Stimulated activated CD4-positive, alpha-beta T cell treated with anti-CD3 and anti-CD28 coated beads, TNF-alpha, amount 100 ng/mL, for 48 hours (primary cell): ENCODE results near the gene MXD4.
"Not testable (repeated sequence)": the region's sequence is repeated elsewhere in the genome, so short reads cannot be mapped to it uniquely, and the experiment has no call there.

ENCODE experiments used
- DNase-seq, 3 donors: peaks; one replicate each; pipeline ENCODE4 v3.0.0-alpha.2; 2020; ENCODE audit warnings: low read depth in 3 of 3

MXD4 gene

DNA sequence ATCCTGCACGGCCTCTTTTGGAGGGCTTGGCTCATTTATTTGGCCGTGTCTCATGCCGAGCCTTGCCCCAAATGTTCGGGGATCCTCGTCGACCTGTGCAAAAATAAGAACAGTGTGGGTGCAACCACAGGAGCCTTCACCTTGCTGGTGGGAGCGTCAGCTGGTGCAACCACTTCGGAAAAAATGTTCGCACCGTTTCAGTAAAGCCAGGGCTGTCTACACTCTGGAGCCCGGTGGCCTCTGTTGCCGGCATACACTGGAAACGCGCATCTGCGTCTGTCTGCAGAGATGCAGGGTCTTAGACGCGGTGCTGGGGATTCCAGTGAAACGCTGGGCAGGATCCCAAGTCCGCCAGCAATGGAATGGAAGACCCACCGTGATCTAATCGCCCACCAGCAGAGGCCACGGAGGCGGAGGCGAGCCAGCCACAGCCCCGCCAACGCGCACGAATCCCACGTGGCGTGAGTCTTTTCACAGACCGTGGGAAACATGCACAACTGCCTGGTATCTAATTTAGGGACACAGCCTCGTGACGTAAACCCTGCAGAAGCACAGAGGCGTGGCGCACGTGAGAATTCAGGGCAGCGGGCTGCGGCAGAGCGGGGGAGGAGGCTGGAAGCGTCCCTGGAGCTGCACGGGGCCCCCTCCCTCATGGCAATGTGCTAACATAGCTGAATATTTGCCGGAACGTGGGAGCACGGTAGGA is 13.8 kb upstream of the MXD4 start:
- no peak for DNase-seq

DNA sequence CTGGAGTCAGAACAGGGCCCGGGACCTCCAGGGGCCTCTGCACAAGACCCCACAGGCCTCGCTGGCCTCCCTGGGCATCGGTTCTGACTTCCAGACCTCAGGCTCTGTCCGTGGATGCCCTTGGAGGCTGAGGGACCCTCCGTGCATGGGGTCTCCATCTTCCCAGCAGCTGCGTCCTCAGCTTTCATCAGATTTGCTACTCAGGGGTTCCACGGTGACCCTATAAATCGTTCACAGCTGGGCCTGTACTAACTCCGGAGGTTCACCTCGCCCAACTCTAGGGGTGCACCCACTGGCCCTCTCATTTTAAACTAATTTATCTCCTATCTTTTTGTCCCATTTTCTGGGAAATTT is 13.1 kb upstream of the MXD4 start:
- not testable (repeated sequence) for DNase-seq

DNA sequence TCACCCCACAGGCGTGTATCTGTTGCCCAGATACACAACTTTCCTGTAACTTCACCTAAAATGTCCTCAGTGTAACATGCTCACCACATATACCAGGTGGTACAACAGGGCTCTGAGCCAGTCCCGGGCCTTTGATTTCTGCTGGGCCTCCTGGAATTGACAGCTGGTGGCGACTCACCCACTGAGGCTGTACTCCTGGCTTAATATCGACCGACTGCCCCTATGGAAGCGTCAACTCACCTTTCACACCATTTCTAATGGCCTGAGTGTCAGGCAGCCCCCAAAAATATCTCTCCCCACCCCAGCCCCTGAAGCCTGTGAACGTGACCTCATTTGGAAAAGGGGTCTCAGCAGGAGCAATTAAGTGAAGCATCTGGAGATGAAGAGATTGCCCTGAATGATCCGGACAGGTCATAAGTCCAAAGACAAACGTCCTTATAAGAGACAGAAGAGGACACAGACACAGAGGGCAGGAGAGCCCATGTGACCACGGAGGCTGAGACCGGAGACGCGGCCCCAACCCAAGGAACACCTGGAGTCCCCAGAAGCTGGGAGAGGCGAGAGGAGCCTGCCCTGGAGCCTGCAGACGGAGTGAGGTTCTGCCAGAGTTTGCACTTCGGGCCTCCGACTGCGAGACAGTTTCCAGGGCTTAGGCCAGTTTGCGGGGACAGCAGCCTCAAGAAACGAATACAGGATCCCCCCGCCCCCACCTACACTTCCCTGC is 12.6 kb upstream of the MXD4 start:
- no peak for DNase-seq

DNA sequence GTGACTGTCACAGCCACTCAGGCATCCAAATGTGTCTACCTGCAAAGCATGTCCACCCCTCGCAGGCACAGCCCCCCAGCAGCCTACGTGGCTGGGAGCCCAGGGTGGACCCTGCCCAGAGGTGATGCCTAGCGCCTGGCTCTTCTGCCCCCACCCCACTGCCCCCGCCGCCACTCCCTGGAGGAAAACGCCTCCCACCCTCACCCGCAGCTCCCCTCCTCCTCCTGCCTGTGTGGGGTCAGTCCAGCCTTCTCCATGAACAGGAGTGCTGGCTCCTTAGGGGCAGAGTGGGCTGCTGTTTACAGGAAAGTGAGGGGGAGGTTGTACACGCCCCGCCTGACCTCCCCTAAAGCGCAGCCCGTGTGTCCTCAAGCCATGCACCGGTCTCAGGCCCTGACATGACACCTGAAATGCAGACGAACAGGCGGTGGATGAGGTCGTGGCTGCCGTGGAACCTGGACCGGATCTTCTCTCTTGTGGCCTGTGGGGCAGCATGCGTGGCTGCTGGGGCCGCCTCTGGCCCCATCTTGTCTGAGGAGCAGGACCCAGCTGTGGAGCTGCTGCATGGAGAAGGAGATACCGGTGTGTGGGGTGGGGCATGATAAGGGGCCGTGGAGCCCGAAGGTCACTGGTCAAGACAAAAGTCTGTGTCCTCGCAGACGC is 11.9 kb upstream of the MXD4 start:
- no peak for DNase-seq

DNA sequence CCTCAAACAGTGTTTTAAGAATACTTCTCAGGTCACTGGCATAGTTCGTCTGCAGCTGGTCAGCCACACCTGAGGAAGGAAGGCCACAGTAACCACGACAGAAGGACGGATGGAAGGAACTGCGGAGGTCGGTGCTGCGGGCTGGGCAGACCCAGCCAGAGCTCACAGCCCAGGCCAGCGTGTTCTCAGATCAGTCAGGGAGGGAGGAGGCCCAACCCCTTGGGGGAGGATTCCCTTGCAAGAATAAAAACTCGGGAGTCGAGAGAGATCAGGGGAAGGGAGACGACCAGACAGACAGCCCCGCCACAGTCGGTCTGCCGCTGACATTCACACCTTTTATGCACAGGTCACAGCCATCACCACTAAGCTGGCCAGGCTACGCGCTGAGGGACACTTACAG is 11.3 kb upstream of the MXD4 start:
- DNase-seq, result no peak

DNA sequence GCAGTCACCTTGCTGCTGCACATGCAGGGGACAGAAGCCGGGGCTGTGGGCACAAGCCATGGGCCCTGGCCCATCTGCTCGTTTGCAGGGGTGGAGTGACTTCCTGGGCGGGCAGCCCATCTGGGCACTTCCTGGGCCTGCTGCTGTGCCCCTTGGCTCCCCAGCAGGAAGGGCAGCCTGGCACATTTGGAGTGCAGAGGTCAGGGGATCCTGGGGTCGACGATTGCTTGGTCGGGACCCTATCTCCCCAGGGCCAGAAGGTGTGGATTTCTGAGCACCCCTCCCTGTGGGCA is 10.9 kb upstream of the MXD4 start:
- DNase-seq, result no peak

DNA sequence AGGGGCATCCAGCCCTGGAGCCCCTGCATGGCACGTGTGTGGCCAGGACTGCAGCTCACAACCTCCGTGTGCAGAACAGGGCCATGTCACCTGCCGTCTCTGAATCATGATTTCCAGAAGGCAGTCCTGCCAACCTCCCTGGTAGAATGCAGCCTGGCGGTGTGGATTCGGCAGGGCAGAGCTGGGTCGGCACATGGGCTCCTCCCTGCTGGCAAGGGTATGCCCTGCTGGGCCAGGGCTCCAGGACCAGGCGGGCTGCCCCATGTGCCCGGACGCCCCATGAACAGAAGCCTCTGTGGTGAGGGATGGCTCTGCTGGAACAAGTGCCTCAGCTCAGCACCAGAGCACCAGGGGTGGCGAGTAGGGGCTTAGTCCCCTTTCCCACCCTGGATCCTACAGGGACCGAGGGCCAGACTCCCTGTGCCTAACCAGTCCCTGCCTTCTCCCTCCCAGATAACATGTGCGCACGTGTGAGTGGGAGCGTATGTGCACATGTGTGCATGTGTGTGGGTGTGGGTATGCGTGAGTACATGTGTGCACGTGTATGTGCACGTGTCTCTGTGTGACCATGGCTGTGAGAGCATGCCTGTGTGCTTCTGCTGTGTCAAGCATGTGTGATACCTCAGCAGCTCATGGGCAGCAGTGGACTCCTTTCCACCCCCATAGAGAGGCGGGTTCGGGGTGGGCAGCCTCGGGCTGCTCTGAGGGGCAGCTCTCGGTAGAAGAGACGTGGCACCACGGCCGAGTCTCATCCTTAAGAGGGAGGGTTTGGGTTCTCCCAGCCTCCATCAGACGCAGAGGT is 10.3 kb upstream of the MXD4 start:
- DNase-seq, result no peak

DNA sequence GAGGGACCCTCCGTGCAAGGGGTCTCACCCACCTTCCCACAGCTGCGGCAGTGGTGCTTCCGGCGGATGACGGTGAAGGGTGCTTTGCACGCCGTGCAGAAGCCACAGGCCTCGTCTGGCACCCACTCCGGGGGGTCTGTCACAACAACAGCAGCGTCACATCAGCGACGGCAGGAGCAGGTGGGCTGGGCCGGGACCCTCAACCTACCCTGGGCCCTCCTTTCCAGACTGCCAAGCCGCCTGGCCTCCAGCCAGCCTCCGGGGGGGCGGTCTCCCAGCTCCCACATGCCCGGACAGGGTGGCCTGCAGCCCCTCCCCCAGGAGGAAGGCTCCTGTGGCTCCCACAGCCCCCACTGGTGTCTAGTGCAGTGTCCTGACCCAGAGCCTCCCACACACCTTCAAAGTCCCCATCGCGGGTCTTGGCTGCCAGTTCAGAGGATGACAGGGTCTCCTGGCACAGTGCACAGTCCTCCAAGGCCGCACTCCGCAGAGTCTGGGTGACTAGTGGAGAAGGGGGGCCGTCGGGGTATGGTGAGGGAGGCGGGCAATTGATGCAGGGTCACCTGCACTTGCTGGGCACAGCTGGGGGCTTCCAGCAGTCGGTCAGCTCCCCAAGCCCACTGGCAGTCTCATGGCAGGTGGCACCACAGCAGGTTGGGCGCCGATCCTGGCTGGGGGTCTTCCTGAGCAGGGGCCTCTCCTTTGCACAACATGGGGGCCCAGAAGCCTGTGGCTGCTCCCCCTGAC is 9.5 kb upstream of the MXD4 start:
- DNase-seq, result no peak

DNA sequence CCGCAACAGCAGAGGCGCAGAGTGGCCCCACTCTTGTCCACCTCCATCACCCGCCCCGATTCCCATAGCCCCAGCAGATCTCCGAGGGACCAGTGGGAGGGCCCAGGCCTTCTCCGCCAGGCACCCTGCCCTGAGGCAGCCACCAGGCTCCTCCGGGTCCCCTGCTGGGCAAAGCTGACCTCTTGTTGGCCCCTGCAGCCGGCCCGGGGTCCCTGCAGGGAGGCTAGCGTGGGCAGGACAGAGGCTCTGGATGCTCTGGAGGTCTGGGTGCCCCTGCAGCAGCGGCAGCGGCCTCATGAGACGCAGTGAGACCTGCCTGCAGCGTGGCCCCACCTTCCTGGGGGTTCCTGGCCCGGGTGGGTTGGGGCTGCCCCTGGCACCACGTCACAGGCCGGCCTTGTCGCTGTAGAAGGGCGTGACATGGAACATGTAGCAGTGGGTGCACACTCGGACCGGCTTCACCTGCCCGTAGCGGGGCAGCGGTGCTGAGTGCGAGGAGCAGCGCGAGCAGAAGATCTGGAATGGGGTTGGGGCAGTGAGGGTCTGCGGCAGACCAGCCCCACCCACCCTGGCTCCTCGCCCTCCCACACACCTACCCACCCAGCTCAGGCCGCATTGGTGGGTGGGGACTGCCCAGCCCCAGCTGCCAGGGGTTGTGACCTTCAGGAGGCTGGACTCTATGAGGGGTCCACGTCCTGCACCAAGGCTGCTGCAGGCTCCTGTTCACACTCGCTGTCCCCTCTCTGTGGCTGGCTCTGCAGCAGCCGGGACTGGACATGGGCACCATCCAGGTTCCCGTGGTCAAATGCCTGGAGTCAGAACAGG is 8.6 kb upstream of the MXD4 start:
- no peak for DNase-seq

DNA sequence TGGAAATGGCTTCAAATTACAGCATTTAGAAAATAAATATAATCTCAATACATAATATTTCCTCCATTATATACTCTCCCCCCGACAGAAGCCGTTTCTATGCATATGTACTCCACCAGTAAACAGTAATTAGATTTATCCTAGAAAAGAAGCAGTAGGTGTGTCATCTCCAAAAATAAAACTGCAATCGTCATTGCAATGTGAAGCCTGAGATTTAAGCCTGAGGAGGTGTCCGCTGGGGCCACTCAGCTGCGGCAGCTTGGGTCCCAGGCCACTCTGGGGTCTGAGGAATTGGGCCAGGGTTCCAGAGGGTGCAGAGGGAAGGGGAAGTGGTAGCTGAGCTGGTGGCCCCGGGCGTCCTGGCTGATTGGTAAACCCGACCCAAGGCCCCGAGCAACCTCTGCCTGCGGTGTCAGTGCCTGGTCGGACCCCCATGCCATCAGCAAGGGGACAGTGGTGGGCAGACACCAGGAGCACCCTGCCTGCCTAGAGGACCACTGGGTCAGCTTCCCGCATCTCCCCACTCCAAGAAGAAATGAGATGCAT is 7.8 kb upstream of the MXD4 start:
- DNase-seq, result no peak

DNA sequence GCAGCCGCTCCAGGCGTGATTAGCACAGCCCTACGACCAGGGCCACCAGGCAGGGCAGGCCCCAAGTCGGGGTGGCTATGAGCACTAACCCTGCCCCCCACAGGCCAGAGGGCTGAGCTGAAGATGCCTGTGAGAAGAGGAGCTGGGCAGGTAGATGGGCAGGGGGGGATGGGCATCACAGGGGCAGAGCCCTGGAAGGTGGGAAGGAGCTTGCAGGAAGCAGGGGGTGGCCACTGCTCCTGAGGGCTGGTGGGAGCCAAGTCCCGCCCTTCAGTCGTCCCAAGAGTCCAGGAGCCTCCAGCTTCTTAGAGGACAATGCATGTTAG is 7.3 kb upstream of the MXD4 start:
- DNase-seq, result no peak

DNA sequence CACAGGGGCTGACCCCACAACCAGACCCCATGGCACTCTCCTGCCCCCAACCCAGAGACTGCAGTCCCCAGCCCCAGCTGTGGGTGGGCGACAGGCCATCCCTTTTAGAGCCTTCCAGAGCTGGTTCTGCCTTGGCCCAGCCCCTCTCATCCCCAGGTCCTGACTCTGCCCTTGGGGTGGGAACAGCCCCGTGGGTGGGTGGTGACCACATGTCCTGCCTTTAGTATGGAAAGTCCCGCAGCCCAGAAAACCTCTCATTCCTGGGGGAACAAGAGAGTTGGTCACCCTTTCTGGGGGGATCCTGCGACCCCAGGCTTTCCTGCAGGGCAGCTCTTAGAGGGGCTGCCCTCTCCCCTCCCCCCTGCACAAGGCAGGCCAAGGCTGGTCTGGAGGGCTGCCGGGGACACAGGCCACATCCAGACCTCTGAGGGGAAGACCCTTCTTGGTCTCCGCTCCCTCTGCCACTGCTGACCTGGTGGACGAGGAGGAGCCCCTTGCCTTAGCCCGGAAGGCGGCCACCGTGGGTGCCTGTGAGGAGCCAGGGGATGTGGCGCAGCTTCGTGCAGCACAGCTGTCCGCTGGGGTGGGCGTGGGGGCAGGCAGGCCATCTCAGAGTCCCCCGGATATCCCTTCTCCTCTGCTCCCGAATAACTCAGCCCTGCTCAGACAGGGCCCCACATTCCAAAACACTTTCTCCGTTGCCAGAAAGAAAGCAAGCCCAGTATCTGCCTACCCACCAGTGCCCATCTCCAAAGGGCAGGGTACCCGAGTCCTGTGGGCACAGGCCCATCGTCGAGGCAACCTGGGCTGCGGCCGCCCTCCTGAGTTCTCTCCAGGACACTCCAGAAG is 6.7 kb upstream of the MXD4 start:
- no peak for DNase-seq

DNA sequence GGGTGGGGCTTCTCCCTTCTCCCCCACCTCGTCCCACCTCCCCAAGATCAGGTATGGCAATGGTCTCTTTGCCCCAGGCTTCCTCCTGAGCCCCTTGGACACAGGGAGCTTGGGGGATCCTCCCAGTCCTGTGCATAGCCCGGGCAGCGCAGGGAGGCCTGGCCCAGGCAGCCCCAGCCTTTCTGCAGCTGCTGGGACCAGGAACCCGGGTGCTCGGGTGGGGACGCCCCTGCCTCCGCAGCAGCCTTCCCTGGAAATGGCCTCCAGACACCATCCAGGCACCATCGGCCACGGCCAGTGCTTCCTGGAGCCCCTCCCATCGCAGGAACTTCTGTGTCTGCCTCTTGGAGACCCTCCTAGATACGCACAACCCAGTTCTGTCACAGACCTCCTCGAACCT is 5.9 kb upstream of the MXD4 start:
- DNase-seq, result no peak

DNA sequence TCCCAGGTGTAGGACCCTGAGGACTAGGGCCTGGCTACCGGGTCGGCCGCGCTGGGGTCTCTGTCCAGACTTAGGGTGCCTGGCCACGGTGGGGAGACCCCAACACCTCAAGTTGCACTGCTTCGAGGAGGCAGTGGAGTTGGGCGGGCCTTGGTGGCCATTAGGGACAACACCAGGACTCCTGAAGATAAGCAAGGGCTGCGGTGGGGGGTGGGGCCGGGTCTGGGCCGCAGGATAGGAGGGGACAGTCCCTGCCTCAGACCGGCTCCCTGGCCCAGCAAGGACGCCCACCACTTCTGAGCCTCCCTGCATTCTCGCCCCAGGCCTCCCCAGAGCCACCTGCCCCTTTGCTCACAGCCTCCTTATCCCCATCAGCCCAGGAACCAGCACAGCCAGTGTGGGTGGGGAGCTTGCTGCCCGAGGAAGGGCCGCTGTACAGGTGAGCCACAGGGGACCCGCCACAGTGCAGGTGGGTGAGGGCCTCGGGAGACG is 5.5 kb upstream of the MXD4 start:
- no peak for DNase-seq

DNA sequence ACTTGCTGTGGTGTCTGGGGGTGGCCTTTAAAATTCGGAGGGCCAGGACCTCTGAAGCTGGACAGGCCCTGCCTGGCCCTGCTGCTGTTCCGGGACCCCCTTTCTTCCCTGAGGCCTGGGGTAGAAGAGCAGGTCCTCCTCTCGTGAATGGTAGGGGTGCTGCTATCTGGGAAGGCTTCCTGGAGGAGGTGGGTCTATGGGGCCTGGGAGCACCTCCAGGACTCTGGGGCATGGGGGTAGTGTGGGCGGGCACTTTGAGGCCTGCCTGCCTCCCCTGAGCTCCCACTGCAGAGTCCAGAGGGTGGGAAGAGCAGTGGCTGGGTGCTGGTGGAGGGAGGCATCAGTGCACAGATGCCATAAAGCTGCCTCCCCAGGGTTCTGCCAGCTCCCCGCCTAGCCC is 4.9 kb upstream of the MXD4 start:
- no peak for DNase-seq

DNA sequence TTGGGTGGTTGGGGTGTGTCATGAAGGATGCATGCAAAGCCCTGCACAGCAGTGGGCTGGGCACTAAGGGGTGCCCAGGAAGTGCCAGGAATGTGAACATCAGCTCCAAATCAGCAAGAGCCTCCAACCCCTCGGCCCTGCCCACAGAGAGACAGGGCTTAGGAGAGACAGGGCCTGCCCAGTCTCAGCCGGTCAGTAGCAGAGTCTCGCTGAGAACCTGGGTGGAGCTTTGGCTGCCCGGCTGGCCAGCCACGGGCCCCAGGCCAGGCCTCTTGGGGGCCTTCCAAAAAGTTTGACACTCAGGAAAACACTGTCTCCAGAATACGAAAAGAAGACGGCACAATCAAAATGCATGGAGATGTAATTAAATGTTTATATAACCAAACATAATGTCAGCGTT is 4.3 kb upstream of the MXD4 start:
- no peak for DNase-seq

DNA sequence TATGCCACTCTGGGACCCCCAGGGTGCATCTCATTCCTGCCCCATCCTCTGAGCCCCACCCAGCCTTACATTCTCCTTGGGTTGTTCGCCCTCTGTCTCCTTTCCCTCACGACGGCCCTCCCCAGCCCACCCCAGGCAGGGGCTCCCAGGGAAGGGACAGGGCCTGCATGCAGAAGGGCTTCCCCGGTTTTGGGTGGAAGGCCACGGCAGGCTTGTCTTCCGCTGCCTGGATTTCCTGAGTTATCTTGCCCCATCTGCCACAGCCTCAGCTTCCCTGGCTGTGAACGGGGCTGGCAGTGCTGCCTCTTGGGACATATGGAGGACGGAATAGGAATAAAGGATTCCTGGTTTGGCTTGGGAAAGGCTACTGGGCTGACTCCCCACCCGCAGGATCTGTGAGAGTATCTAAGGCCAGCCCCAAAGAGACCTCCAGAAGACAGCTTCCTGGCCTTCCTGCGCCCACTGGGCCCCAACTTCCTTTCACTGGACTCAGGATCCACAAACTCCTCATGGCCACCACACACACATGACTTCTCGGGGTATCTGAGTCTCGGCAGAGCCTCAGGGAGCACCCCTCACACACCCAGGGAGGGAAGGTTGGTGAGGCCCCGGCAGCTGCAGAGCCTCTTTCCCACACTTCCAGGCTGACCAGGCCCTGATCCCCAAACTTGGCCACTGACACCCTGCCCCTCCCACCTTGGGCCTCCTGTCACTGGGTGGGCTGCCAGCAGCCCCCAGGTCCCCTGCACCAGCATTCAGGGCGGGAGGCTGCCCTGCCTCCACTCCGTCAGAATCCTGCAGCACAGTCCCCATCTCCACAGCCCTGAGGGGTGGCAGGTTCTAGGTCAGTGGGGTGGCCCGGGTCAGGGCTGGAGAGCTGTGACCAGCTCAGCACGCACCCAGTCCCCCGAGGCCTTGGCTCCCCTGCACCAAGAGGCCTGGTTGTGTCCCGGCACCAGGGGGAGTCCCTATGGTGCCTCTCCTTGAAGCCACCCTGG is 3.5 kb upstream of the MXD4 start:
- DNase-seq, result no peak

DNA sequence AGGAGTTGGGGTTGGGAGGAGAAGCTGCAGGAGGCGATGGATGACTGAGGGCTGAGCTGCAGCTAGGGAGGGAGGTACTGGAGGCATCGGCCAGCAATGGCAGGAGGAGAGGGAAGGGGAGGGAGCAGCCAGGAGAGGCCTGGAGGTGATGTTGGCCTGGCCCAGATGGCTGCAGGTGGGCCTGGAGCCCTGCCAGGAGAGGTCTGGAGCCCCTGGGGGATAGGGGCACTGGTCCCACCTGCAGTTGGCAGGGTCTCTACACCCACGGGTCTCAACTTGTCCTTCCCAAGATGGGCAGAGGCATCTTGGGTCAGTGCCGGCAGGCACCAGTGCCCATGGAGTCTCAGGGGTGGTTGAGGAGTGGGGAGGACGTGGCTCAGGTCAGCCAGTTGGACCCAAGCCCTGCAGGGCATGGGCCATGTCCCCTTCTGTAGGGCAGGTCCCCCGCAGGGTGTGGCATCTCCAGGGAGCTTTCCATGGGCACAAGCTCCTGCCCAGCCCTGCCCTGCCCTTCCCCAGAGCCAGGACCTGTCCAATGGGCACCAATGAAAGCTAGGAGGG is 2.7 kb upstream of the MXD4 start:
- no peak for DNase-seq
